ENCODE data around the gene PRKAG2. TPM values are rescaled to one million over a fixed set of nuclear protein-coding genes. Genes with fewer than 3 reads are reported as not detected.

The PRKAG2 gene
- polyA plus RNA-seq, 3 donors = 29.2 to 59.8 (median 30.9) TPM

- H3K4me2 ChIP-seq (replicated peaks; ENCODE audit: extremely low read depth, low read length, poor library complexity, severe bottlenecking) = no peak overlapping the region
- no peak overlapping the region for H3K27ac Mint-ChIP-seq
Measured at GRCh38 chr7:151592868-151593486, 283.9 kb downstream of the PRKAG2 start.

GRCh38 chr7:151592330-151592729 is 284.6 kb downstream of the PRKAG2 start:
- H3K27ac Mint-ChIP-seq = no peak overlapping the region
- H3K9ac ChIP-seq (ENCODE audit: insufficient read depth, low read length, poor library complexity, severe bottlenecking) = no peak overlapping the region
- H4K20me1 ChIP-seq (ENCODE audit: insufficient read depth, low read length) = peaks cover 94% of the 10 kb centered on the region
- WGBS (ENCODE audit: insufficient coverage) = 95% methylated on average over 11 of the region's 11 CpGs
- peaks cover 0 to 5% (median 0%) of the 10 kb centered on the region in 7 donors for H3K9me3 Mint-ChIP-seq
- H3K36me3 Mint-ChIP-seq = peaks cover 53 to 75% of the 10 kb centered on the region in 2 donors
- H3K79me2 ChIP-seq (ENCODE audit: insufficient read depth, low read length) = no peaks in the 10 kb centered on the region
- no peaks in the 10 kb centered on the region for H3K27me3 ChIP-seq (ENCODE audit: control insufficient read depth in 2 of 2, insufficient read depth in 2 of 2, low read length in 2 of 2)
- no peak overlapping the region for H3K4me2 ChIP-seq (replicated peaks; ENCODE audit: extremely low read depth, low read length, poor library complexity, severe bottlenecking)
- no peaks in the 10 kb centered on the region for H3K27me3 Mint-ChIP-seq (ENCODE audit: low read depth in 3 of 3)
- no peaks in the 10 kb centered on the region for H3K4me1 Mint-ChIP-seq
- TF ChIP-seq CTCF (IDR thresholded peaks at IDR 0.05) = no peak
- no peak overlapping the region for H2AFZ ChIP-seq (ENCODE audit: insufficient read depth, low read depth, low read length, poor library complexity, severe bottlenecking)
- H3K9me3 ChIP-seq (replicated peaks in 1 of 2; ENCODE audit: control insufficient read depth in 1 of 2, insufficient read depth in 1 of 2, low read length in 2 of 2) = no peaks in the 10 kb centered on the region
- no peak for DNase-seq
- no peak overlapping the region for H3K4me3 Mint-ChIP-seq
- peaks cover 56 to 80% of the 10 kb centered on the region in 2 donors for H3K36me3 ChIP-seq (replicated peaks in 1 of 2; ENCODE audit: control insufficient read depth in 1 of 2, insufficient read depth in 2 of 2, low read length in 2 of 2)
- H3K27ac ChIP-seq (ENCODE audit: low read depth in 1 of 2, low read length in 2 of 2) = no peak overlapping the region
- intact Hi-C loops (cut with micrococcal nuclease) = no loop called here
- H3K4me3 ChIP-seq (replicated peaks in 1 of 3; ENCODE audit: low read depth in 2 of 3, low read length in 3 of 3) = no peak overlapping the region
- H3K4me1 ChIP-seq (ENCODE audit: control insufficient read depth in 1 of 2, insufficient read depth in 2 of 2, low read length in 2 of 2) = no peaks in the 10 kb centered on the region

More at GRCh38 chr7:151592868-151593486, 283.9 kb downstream of the PRKAG2 start:
- no peaks in the 10 kb centered on the region for H3K4me1 ChIP-seq (ENCODE audit: control insufficient read depth in 1 of 2, insufficient read depth in 2 of 2, low read length in 2 of 2)
- H3K9me3 ChIP-seq (replicated peaks in 1 of 2; ENCODE audit: control insufficient read depth in 1 of 2, insufficient read depth in 1 of 2, low read length in 2 of 2) = no peaks in the 10 kb centered on the region
- 100% methylated on average over 10 of the region's 12 CpGs for WGBS (ENCODE audit: insufficient coverage)
- no peak overlapping the region for H3K27ac ChIP-seq (ENCODE audit: low read depth in 1 of 2, low read length in 2 of 2)
- no peak overlapping the region for H3K4me3 ChIP-seq (replicated peaks in 1 of 3; ENCODE audit: low read depth in 2 of 3, low read length in 3 of 3)
- H4K20me1 ChIP-seq (ENCODE audit: insufficient read depth, low read length) = peaks cover 94% of the 10 kb centered on the region
- H3K79me2 ChIP-seq (ENCODE audit: insufficient read depth, low read length) = no peaks in the 10 kb centered on the region
- intact Hi-C loops (cut with micrococcal nuclease) = no loop called here
- Mint-ChIP-seq H3K4me1 (no peaks in the 10 kb centered on the region), H3K9me3 (peaks cover 0 to 5% (median 0%) of the 10 kb centered on the region in 7 donors), H3K27me3 (ENCODE audit: low read depth in 3 of 3) (no peaks in the 10 kb centered on the region), H3K4me3 (no peak overlapping the region), H3K36me3 (peaks cover 49 to 69% of the 10 kb centered on the region in 2 donors)
- TF ChIP-seq CTCF (IDR thresholded peaks at IDR 0.05) = no peak
- H2AFZ ChIP-seq (ENCODE audit: insufficient read depth, low read depth, low read length, poor library complexity, severe bottlenecking) = no peak overlapping the region
- H3K9ac ChIP-seq (ENCODE audit: insufficient read depth, low read length, poor library complexity, severe bottlenecking) = no peak overlapping the region
- no peak for DNase-seq
- H3K36me3 ChIP-seq (replicated peaks in 1 of 2; ENCODE audit: control insufficient read depth in 1 of 2, insufficient read depth in 2 of 2, low read length in 2 of 2) = peaks cover 51 to 76% of the 10 kb centered on the region in 2 donors
- H3K27me3 ChIP-seq (ENCODE audit: control insufficient read depth in 2 of 2, insufficient read depth in 2 of 2, low read length in 2 of 2) = no peaks in the 10 kb centered on the region
